Astrocyte (in vitro differentiated cells and primary cell): Measurements from ENCODE around the gene SLC12A6. TPM values are rescaled to one million over a fixed set of nuclear protein-coding genes. Genes with fewer than 3 reads are reported as not detected.

Experiments
- DNase-seq: peaks from one replicate; pipeline ENCODE4 v3.0.0-alpha.2; 2010; ENCODE audit warnings: low read depth
- FAIRE-seq: peaks from 2 replicates; lab custom pipeline; 2011; peaks lifted over from hg19 to GRCh38; lab: Jason Lieb, UNC
- H2AFZ ChIP-seq: 2 replicates; pipeline ENCODE4 v1.6.0; 2012; ENCODE audit warnings: low read depth, low read length, inconsistent platforms
- H3K27ac ChIP-seq: 2 replicates; pipeline ENCODE4 v1.5.1; 2011; ENCODE audit warnings: low read depth, low read length, inconsistent platforms
- H3K27me3 ChIP-seq: 2 replicates; pipeline ENCODE4 v1.6.0; 2011; ENCODE audit warnings: low read length, inconsistent platforms; ENCODE audit not compliant: insufficient read depth
- H3K36me3 ChIP-seq: 2 replicates; pipeline ENCODE4 v1.5.1; 2011; ENCODE audit warnings: low read length, inconsistent platforms; ENCODE audit not compliant: insufficient read depth
- H3K4me1 ChIP-seq: 2 replicates; pipeline ENCODE4 v1.5.1; 2011; ENCODE audit warnings: low read length, inconsistent platforms; ENCODE audit not compliant: insufficient read depth
- H3K4me2 ChIP-seq: 2 replicates; pipeline ENCODE4 v1.6.0; 2012; ENCODE audit warnings: low read length, inconsistent platforms
- H3K4me3 ChIP-seq: 2 replicates; pipeline ENCODE4 v1.5.1; 2011; ENCODE audit warnings: low read depth, mild to moderate bottlenecking, low read length, inconsistent platforms; ENCODE audit not compliant: insufficient read depth
- H3K79me2 ChIP-seq: 2 replicates; pipeline ENCODE4 v1.6.0; 2012; ENCODE audit warnings: mild to moderate bottlenecking, low read length, inconsistent platforms; ENCODE audit not compliant: insufficient read depth
- H3K9ac ChIP-seq: 2 replicates; pipeline ENCODE4 v1.6.0; 2012; ENCODE audit warnings: mild to moderate bottlenecking, low read length, inconsistent platforms
- H3K9me3 ChIP-seq: 2 replicates; pipeline ENCODE4 v1.5.1; 2012; ENCODE audit warnings: low read depth, mild to moderate bottlenecking, low read length, inconsistent platforms; ENCODE audit not compliant: insufficient read depth
- H4K20me1 ChIP-seq: 2 replicates; pipeline ENCODE4 v1.6.0; 2012; ENCODE audit warnings: low read length, inconsistent platforms; ENCODE audit not compliant: insufficient read depth
- H3K27ac Mint-ChIP-seq: one replicate; pipeline ENCODE4 v1.8.0; 2021; ENCODE audit warnings: mild to moderate bottlenecking, mixed read lengths; ENCODE audit not compliant: unreplicated experiment
- H3K27me3 Mint-ChIP-seq: one replicate; pipeline ENCODE4 v1.8.0; 2021; ENCODE audit warnings: low read depth, mixed read lengths; ENCODE audit not compliant: unreplicated experiment
- H3K36me3 Mint-ChIP-seq: one replicate; pipeline ENCODE4 v1.8.0; 2021; ENCODE audit warnings: low read depth, mixed read lengths; ENCODE audit not compliant: unreplicated experiment
- H3K4me1 Mint-ChIP-seq: one replicate; pipeline ENCODE4 v1.8.0; 2021; ENCODE audit warnings: low read depth, mixed read lengths; ENCODE audit not compliant: unreplicated experiment
- H3K4me3 Mint-ChIP-seq: one replicate; pipeline ENCODE4 v1.8.0; 2021; ENCODE audit warnings: mild to moderate bottlenecking, moderate library complexity, mixed read lengths; ENCODE audit not compliant: unreplicated experiment
- H3K9me3 Mint-ChIP-seq: one replicate; pipeline ENCODE4 v1.8.0; 2021; ENCODE audit warnings: mild to moderate bottlenecking, mixed read lengths; ENCODE audit not compliant: unreplicated experiment
- CTCF ChIP-seq: IDR thresholded peaks from 2 replicates; pipeline ENCODE4 v1.5.1; 2011; ENCODE audit warnings: low read depth, mild to moderate bottlenecking, inconsistent platforms, low read length, moderate library complexity; ENCODE audit not compliant: insufficient read depth
- EZH2 ChIP-seq: IDR thresholded peaks from 2 replicates; pipeline ENCODE4 v1.6.1; 2012; ENCODE audit warnings: mild to moderate bottlenecking, low read length, inconsistent platforms; ENCODE audit not compliant: insufficient read depth
- total RNA-seq: library from RNA; stranded (reverse); gene quantifications from 2 replicates; pipeline ENCODE4 v1.2.1, GENCODE V29; 2021

The SLC12A6 gene
- total RNA-seq, 1 donor from 2014 or later = 15.8 TPM

DNA sequence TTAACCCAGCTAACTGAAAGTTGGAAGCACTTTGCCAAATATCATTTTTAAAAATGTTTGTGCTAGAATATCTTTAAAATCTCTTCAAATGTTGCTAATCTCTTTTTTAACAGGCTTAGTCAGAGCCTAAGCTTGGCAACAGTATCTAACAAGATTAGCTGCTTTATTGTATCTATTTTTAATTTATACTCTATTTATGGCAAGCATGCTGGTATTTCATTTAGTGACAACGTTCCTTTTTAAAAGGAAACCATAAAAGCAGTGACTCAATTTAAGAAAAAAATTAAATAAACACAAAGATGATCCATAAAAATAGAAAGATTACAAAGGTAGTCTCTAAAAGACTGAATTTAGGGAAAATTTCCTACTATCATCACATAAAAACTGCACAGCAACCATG lies 40.5 kb downstream of the SLC12A6 start:
- Mint-ChIP-seq H3K4me1 (no peaks in the 10 kb centered on the region), H3K36me3 (peaks cover 2% of the 10 kb centered on the region), H3K9me3 (no peaks in the 10 kb centered on the region), H3K27ac (no peak overlapping the region), H3K27me3 (no peaks in the 10 kb centered on the region), H3K4me3 (no peak overlapping the region)
- H3K9me3 ChIP-seq = no peaks in the 10 kb centered on the region
- no peaks in the 10 kb centered on the region for H3K27me3 ChIP-seq
- H3K9ac ChIP-seq = no peak overlapping the region
- H3K36me3 ChIP-seq = no peaks in the 10 kb centered on the region
- no peaks in the 10 kb centered on the region for H3K79me2 ChIP-seq
- FAIRE-seq (no peak), DNase-seq (peak; percentile 13)
- H3K4me2 ChIP-seq = no peak overlapping the region
- H2AFZ ChIP-seq = no peak overlapping the region
- no peaks in the 10 kb centered on the region for H3K4me1 ChIP-seq
- H3K4me3 ChIP-seq = no peak overlapping the region
- no peaks in the 10 kb centered on the region for H4K20me1 ChIP-seq
- no peak overlapping the region for H3K27ac ChIP-seq
- no peak for TF ChIP-seq CTCF
- TF ChIP-seq EZH2 = no peak

GRCh38 chr15:34292621-34293020 lies 45.0 kb downstream of the SLC12A6 start:
- TF ChIP-seq CTCF (no peak), EZH2 (no peak)
- no peak overlapping the region for H3K27ac Mint-ChIP-seq
- Histone ChIP-seq H3K36me3 (no peaks in the 10 kb centered on the region), H3K4me3 (no peak overlapping the region), H4K20me1 (no peaks in the 10 kb centered on the region), H3K27me3 (no peaks in the 10 kb centered on the region), H3K27ac (no peak overlapping the region), H3K79me2 (no peaks in the 10 kb centered on the region), H3K9ac (no peak overlapping the region), H3K4me2 (no peak overlapping the region), H2AFZ (no peak overlapping the region), H3K9me3 (no peaks in the 10 kb centered on the region), H3K4me1 (no peaks in the 10 kb centered on the region)
- no peaks in the 10 kb centered on the region for H3K4me1 Mint-ChIP-seq
- H3K4me3 Mint-ChIP-seq = no peak overlapping the region
- DNase-seq = no peak
- peaks cover 12% of the 10 kb centered on the region for H3K36me3 Mint-ChIP-seq
- no peak for FAIRE-seq
- H3K9me3 Mint-ChIP-seq = no peaks in the 10 kb centered on the region
- H3K27me3 Mint-ChIP-seq = no peaks in the 10 kb centered on the region

DNA sequence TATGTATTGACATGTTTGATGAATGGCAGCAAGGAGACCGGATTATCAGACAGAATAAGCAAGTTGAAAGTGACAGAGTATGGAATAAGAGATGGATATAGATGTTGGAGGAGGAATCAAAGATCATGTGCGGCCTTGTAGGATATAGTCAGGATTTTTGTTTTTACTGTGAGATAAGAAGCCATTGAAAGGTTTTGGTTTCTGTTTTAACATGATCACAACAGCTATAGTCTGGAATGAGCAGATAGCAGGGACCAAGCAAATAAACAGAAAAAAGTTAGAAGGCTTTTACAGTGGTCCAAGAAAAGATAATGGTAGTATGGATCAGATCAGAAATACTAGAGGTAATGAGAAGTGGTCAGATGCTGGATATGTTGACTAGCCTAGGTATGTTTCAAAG lies 52.6 kb downstream of the SLC12A6 start:
- Histone ChIP-seq H2AFZ (no peak overlapping the region), H3K36me3 (no peaks in the 10 kb centered on the region), H3K9ac (no peak overlapping the region), H3K4me1 (no peaks in the 10 kb centered on the region), H3K27me3 (no peaks in the 10 kb centered on the region), H3K4me2 (no peak overlapping the region), H3K4me3 (no peak overlapping the region), H3K9me3 (no peaks in the 10 kb centered on the region), H4K20me1 (peaks cover 4% of the 10 kb centered on the region), H3K79me2 (no peaks in the 10 kb centered on the region), H3K27ac (no peak overlapping the region)
- FAIRE-seq = no peak
- no peaks in the 10 kb centered on the region for H3K27me3 Mint-ChIP-seq
- H3K4me1 Mint-ChIP-seq = no peaks in the 10 kb centered on the region
- peaks cover 3% of the 10 kb centered on the region for H3K36me3 Mint-ChIP-seq
- H3K4me3 Mint-ChIP-seq = no peak overlapping the region
- DNase-seq = no peak
- no peak overlapping the region for H3K27ac Mint-ChIP-seq
- H3K9me3 Mint-ChIP-seq = peaks cover 2% of the 10 kb centered on the region
- TF ChIP-seq EZH2 = no peak
- TF ChIP-seq CTCF = no peak
